H1 (cell line): ENCODE results near the gene CMTM1. TPM values are rescaled to one million over a fixed set of nuclear protein-coding genes. Genes with fewer than 3 reads are reported as not detected.

Experiments used
- BACH1 ChIP-seq: IDR thresholded peaks from 2 replicates; pipeline ENCODE4 v1.6.1; 2012; ENCODE audit warnings: low read length, improper control_type of control experiment
- CREB1 ChIP-seq: IDR thresholded peaks from 2 replicates; pipeline ENCODE4 v1.6.1; 2012; ENCODE audit warnings: inconsistent platforms
- FOSL1 ChIP-seq: IDR thresholded peaks from 2 replicates; pipeline ENCODE4 v1.6.1; 2011; ENCODE audit warnings: mild to moderate bottlenecking, low read depth, low read length, moderate library complexity; ENCODE audit not compliant: insufficient read depth
- GABPA ChIP-seq: IDR thresholded peaks from 2 replicates; pipeline ENCODE4 v1.6.1; 2011; ENCODE audit warnings: mild to moderate bottlenecking, low read length, moderate library complexity, borderline replicate concordance; ENCODE audit not compliant: insufficient read depth
- KDM5A ChIP-seq: fragments of 200-600 bp; IDR thresholded peaks from 2 replicates; pipeline ENCODE4 v1.7.1; 2012; ENCODE audit warnings: mild to moderate bottlenecking, low read length, inconsistent platforms, mixed read lengths
- TAF1 ChIP-seq: IDR thresholded peaks from 2 replicates; pipeline ENCODE4 v1.6.1; 2011; ENCODE audit warnings: mild to moderate bottlenecking, low read depth, low read length
- polyA plus RNA-seq, 7 experiments: library from polyadenylated mRNA; depleted of rRNA in 3 of 7; stranded (reverse) in 5 of 7; unstranded in 2 of 7; fragments of >200 nt in 5 of 7; fragments of 200-250 nt in 2 of 7; gene quantifications; 1 replicate in 5 of 7; 2 replicates in 1 of 7; 4 replicates in 1 of 7; pipeline versions ENCODE4 v1.2.1 to v1.2.3, GENCODE V29; 2011 to 2013; ENCODE audit warnings: missing spikeins in 2 of 7, mixed read lengths in 2 of 7
- total RNA-seq: library from RNA; stranded (reverse); fragmentation: NEBNext Ultra II Directional; extraction: Animal tissue kit (Norgen Biotek cat#: 25700); gene quantifications from 2 replicates; pipeline ENCODE4 v1.2.1, GENCODE V29; 2021
- TF ChIP-seq, protein P1 (sequence below): fragments of 300-600 bp; sonication (generic); IDR thresholded peaks from 2 replicates; pipeline ENCODE4 v1.7.1; 2012; ENCODE audit warnings: low read length, moderate library complexity, mild to moderate bottlenecking, inconsistent platforms; ENCODE audit not compliant: insufficient replicate concordance
- TF ChIP-seq, protein P2 (sequence below), 3 experiments: IDR thresholded peaks; 1 replicate in 2 of 3; 2 replicates in 1 of 3; pipeline versions ENCODE4 v1.5.1 to v1.6.1; 2011; ENCODE audit warnings: low read length in 3 of 3, mild to moderate bottlenecking in 3 of 3, inconsistent platforms in 2 of 3, low read depth in 1 of 3, moderate library complexity in 1 of 3; ENCODE audit not compliant: insufficient read depth in 1 of 3; ENCODE audit errors: control extremely low read depth in 1 of 3

The CMTM1 gene
- total and polyA plus RNA-seq, 2 of the 8 experiments (the other 6 are each of a cell fraction or from before 2014, with no cell fraction given): 1.2 to 2.0 TPM

DNA sequence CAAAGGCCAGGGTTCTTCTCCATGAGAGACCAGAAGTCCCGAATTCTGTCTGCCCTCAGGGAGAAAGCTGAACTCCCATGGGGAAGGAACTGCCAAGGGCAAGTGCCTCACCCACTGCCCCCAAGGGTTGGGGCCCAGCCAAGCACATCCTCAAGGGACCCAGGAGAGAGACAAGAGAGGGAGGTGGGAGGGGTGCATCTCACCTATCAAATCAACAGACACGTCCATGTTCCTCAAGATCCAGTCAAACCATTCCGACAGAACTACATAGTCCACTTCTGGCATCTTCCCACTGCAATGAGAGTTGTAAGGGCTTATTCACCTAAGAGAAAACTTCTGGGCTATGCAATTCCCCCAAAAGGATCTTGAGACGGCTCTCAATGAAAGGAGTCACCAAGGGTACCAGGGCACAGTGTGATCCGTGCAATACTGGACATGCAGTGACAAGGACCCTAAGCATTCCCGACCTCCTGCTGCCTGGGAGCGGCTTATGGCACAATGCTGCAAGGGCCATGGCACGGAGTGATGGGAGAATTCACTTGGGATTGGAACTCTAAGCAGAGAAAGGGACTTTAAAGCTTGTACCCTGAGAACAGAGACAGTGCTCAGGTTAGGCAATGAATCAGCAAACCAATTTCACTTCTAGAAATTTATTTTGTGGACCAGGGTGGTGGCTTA, 48.5 kb upstream of the CMTM1 start (continued):
- TF ChIP-seq, protein P1, sequence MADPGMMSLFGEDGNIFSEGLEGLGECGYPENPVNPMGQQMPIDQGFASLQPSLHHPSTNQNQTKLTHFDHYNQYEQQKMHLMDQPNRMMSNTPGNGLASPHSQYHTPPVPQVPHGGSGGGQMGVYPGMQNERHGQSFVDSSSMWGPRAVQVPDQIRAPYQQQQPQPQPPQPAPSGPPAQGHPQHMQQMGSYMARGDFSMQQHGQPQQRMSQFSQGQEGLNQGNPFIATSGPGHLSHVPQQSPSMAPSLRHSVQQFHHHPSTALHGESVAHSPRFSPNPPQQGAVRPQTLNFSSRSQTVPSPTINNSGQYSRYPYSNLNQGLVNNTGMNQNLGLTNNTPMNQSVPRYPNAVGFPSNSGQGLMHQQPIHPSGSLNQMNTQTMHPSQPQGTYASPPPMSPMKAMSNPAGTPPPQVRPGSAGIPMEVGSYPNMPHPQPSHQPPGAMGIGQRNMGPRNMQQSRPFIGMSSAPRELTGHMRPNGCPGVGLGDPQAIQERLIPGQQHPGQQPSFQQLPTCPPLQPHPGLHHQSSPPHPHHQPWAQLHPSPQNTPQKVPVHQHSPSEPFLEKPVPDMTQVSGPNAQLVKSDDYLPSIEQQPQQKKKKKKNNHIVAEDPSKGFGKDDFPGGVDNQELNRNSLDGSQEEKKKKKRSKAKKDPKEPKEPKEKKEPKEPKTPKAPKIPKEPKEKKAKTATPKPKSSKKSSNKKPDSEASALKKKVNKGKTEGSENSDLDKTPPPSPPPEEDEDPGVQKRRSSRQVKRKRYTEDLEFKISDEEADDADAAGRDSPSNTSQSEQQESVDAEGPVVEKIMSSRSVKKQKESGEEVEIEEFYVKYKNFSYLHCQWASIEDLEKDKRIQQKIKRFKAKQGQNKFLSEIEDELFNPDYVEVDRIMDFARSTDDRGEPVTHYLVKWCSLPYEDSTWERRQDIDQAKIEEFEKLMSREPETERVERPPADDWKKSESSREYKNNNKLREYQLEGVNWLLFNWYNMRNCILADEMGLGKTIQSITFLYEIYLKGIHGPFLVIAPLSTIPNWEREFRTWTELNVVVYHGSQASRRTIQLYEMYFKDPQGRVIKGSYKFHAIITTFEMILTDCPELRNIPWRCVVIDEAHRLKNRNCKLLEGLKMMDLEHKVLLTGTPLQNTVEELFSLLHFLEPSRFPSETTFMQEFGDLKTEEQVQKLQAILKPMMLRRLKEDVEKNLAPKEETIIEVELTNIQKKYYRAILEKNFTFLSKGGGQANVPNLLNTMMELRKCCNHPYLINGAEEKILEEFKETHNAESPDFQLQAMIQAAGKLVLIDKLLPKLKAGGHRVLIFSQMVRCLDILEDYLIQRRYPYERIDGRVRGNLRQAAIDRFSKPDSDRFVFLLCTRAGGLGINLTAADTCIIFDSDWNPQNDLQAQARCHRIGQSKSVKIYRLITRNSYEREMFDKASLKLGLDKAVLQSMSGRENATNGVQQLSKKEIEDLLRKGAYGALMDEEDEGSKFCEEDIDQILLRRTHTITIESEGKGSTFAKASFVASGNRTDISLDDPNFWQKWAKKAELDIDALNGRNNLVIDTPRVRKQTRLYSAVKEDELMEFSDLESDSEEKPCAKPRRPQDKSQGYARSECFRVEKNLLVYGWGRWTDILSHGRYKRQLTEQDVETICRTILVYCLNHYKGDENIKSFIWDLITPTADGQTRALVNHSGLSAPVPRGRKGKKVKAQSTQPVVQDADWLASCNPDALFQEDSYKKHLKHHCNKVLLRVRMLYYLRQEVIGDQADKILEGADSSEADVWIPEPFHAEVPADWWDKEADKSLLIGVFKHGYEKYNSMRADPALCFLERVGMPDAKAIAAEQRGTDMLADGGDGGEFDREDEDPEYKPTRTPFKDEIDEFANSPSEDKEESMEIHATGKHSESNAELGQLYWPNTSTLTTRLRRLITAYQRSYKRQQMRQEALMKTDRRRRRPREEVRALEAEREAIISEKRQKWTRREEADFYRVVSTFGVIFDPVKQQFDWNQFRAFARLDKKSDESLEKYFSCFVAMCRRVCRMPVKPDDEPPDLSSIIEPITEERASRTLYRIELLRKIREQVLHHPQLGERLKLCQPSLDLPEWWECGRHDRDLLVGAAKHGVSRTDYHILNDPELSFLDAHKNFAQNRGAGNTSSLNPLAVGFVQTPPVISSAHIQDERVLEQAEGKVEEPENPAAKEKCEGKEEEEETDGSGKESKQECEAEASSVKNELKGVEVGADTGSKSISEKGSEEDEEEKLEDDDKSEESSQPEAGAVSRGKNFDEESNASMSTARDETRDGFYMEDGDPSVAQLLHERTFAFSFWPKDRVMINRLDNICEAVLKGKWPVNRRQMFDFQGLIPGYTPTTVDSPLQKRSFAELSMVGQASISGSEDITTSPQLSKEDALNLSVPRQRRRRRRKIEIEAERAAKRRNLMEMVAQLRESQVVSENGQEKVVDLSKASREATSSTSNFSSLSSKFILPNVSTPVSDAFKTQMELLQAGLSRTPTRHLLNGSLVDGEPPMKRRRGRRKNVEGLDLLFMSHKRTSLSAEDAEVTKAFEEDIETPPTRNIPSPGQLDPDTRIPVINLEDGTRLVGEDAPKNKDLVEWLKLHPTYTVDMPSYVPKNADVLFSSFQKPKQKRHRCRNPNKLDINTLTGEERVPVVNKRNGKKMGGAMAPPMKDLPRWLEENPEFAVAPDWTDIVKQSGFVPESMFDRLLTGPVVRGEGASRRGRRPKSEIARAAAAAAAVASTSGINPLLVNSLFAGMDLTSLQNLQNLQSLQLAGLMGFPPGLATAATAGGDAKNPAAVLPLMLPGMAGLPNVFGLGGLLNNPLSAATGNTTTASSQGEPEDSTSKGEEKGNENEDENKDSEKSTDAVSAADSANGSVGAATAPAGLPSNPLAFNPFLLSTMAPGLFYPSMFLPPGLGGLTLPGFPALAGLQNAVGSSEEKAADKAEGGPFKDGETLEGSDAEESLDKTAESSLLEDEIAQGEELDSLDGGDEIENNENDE: no peak
- no peak for TF ChIP-seq FOSL1
- TF ChIP-seq CREB1: no peak
- TF ChIP-seq, protein P2, sequence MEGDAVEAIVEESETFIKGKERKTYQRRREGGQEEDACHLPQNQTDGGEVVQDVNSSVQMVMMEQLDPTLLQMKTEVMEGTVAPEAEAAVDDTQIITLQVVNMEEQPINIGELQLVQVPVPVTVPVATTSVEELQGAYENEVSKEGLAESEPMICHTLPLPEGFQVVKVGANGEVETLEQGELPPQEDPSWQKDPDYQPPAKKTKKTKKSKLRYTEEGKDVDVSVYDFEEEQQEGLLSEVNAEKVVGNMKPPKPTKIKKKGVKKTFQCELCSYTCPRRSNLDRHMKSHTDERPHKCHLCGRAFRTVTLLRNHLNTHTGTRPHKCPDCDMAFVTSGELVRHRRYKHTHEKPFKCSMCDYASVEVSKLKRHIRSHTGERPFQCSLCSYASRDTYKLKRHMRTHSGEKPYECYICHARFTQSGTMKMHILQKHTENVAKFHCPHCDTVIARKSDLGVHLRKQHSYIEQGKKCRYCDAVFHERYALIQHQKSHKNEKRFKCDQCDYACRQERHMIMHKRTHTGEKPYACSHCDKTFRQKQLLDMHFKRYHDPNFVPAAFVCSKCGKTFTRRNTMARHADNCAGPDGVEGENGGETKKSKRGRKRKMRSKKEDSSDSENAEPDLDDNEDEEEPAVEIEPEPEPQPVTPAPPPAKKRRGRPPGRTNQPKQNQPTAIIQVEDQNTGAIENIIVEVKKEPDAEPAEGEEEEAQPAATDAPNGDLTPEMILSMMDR (IDR thresholded peaks at IDR 0.05; ENCODE audit: control extremely low read depth in 1 of 3, insufficient read depth in 1 of 3, low read depth in 1 of 3, low read length in 3 of 3): no peak
- TF ChIP-seq TAF1: no peak
- no peak for TF ChIP-seq GABPA
- TF ChIP-seq KDM5A: no peak
- TF ChIP-seq BACH1: no peak
